ENCODE data around the gene ATP5F1D. TPM values are rescaled to one million over a fixed set of nuclear protein-coding genes. Genes with fewer than 3 reads are reported as not detected.

The ATP5F1D gene
- total and polyA plus RNA-seq, 4 donors, result 17.4 to 219 (median 144) TPM

DNA sequence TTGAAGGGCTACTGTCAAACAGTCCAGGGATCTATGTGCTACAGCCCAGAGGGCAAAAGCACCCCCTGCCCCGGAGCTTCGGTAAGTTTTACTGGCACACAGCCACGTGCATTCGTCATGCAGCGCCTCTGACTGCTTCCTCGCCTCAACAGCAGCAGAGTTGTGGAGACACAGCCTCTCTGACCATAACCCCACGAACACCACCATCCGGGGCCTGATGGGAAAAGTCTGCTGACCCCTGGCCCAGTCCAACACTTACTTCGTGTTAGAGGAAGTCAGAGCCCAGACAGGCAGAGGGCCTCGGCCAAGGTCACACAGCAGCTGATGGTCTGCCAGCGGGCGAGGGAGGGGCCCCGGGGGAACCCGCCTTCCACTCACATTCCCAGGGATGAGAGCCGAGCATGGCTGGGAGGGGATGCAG lies 8.9 kb upstream of the ATP5F1D start:
- DNase-seq (ENCODE audit: low read depth in 4 of 6, low spot score in 6 of 6), result no peak
- H3K36me3 ChIP-seq (ENCODE audit: control insufficient read depth, insufficient read depth, low read length), result peaks cover 79% of the 10 kb centered on the region
- H3K27me3 ChIP-seq (ENCODE audit: control insufficient read depth, insufficient read depth, low read length), result no peaks in the 10 kb centered on the region
- H3K9me3 ChIP-seq (ENCODE audit: control insufficient read depth, insufficient read depth, low read length), result no peaks in the 10 kb centered on the region
- H3K4me3 ChIP-seq (ENCODE audit: low read depth, low read length), result no peak overlapping the region
- H3K27ac ChIP-seq (ENCODE audit: low read depth, low read length), result no peak overlapping the region
- H3K4me1 ChIP-seq (ENCODE audit: control insufficient read depth, insufficient read depth, low read length), result peaks cover 31% of the 10 kb centered on the region
- 55% methylated on average over 7 of the region's 15 CpGs for WGBS (ENCODE audit: insufficient coverage)

DNA sequence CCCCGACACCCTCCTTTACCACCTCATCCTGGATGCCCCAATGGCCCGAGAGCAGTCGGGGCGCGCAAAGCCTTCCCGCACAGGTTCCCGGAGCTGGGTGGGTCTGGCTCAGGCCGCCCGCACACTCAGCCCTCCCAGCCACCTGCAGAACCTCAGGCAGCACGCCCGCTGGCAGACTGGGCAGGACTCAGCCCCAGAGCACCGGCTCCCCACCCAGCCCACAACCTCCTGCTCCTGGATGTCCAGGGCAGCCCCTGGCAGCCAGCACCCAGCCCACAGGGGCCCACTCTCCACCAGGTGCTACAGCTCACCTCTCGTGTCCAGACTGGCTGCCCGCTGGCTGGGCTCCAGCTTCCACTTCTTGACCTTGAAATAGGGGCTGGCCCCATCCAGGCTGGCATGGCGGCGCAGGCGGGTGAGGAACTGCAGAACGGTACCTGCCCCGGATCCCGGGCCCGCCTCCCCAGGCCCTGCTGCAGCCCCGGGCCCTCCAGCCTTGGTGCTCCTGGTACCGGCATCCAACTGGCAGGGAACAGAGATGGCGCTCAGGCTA lies 8.4 kb upstream of the ATP5F1D start:
- peaks cover 74% of the 10 kb centered on the region for H3K36me3 ChIP-seq (ENCODE audit: control insufficient read depth, insufficient read depth, low read length)
- H3K27me3 ChIP-seq (ENCODE audit: control insufficient read depth, insufficient read depth, low read length), result no peaks in the 10 kb centered on the region
- no peak for DNase-seq (ENCODE audit: low read depth in 4 of 6, low spot score in 6 of 6)
- no peak overlapping the region for H3K4me3 ChIP-seq (ENCODE audit: low read depth, low read length)
- H3K27ac ChIP-seq (ENCODE audit: low read depth, low read length), result no peak overlapping the region
- no peaks in the 10 kb centered on the region for H3K9me3 ChIP-seq (ENCODE audit: control insufficient read depth, insufficient read depth, low read length)
- H3K4me1 ChIP-seq (ENCODE audit: control insufficient read depth, insufficient read depth, low read length), result peaks cover 34% of the 10 kb centered on the region
- 93% methylated on average over 23 of the region's 24 CpGs for WGBS (ENCODE audit: insufficient coverage)

DNA sequence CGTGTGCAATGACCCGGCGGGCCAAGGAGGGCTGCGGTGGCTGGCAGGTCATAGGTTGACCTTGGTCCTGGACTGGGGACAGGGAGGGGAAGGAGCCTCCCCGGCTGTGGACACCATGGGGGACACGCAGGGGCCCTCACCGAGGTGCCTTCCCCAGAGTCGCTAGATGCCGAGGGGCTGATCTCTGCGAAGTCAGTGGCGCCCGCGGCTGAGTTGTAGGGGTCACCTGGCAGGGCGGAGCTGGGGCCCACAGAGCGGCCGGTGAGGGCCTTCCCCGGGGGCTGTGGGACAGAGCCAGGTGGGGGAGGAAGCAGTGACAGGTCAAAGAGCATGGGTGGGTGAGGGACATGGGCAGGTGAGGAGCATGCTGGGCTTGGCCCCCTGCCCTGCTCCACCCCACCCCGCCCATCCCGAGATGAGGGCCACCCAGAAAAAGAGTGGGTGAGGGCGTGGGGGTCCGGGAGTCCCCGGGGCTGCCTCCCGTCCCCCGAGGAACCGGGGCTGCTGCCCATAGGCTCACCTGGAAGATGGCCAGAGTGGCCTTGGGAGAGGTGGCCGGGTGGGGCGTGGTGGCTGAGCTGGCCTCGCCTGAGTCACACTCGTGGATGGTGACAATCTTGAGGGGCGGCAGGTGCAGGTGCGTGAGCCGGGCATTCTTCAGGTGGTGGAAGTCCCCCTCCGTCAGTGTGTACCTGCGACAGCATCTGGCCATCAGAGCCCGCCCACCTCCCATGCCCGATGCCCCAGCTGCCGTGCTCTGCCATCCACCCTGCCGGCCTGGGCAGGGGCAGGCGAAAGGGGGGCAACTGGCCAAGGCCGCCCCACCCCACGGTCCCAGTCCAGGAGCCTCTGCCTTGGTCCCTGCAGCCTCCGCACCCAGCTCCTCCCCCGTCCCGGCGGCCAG lies 7.2 kb upstream of the ATP5F1D start:
- 93% methylated on average over 42 of the region's 45 CpGs for WGBS (ENCODE audit: insufficient coverage)
- DNase-seq (ENCODE audit: low read depth in 4 of 6, low spot score in 6 of 6), result no peak
- no peak overlapping the region for H3K27ac ChIP-seq (ENCODE audit: low read depth, low read length)
- peaks cover 67% of the 10 kb centered on the region for H3K36me3 ChIP-seq (ENCODE audit: control insufficient read depth, insufficient read depth, low read length)
- H3K4me1 ChIP-seq (ENCODE audit: control insufficient read depth, insufficient read depth, low read length), result peaks cover 45% of the 10 kb centered on the region
- H3K27me3 ChIP-seq (ENCODE audit: control insufficient read depth, insufficient read depth, low read length), result no peaks in the 10 kb centered on the region
- H3K9me3 ChIP-seq (ENCODE audit: control insufficient read depth, insufficient read depth, low read length), result no peaks in the 10 kb centered on the region
- H3K4me3 ChIP-seq (ENCODE audit: low read depth, low read length), result no peak overlapping the region

DNA sequence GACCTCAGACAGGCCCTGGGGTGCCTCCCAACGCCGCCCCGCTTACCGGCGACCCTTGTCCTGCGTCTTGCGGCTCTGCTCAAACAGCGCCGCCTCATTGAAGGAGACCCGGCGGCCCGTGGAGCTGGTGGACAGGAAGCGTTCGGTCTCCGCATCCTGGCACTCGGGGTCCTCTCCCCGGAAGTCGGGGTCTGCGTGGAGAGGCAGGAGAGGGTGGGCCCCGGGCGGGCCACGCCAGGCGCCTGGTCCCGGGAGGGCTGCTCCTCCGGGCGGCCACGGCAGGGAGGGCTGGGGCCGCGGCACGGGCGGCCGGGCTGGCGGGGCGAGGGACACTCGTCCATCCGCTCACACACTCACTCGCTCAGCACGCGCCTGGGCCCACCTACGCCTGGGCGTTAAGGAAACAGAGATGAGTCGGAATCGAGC lies 6.6 kb upstream of the ATP5F1D start:
- Histone ChIP-seq H3K27ac (ENCODE audit: low read depth, low read length) (no peak overlapping the region), H3K36me3 (ENCODE audit: control insufficient read depth, insufficient read depth, low read length) (peaks cover 65% of the 10 kb centered on the region), H3K9me3 (ENCODE audit: control insufficient read depth, insufficient read depth, low read length) (no peaks in the 10 kb centered on the region), H3K4me1 (ENCODE audit: control insufficient read depth, insufficient read depth, low read length) (peaks cover 52% of the 10 kb centered on the region), H3K4me3 (ENCODE audit: low read depth, low read length) (no peak overlapping the region), H3K27me3 (ENCODE audit: control insufficient read depth, insufficient read depth, low read length) (no peaks in the 10 kb centered on the region)
- WGBS (ENCODE audit: insufficient coverage), result 95% methylated on average over 43 of the region's 43 CpGs
- no peak for DNase-seq (ENCODE audit: low read depth in 4 of 6, low spot score in 6 of 6)

DNA sequence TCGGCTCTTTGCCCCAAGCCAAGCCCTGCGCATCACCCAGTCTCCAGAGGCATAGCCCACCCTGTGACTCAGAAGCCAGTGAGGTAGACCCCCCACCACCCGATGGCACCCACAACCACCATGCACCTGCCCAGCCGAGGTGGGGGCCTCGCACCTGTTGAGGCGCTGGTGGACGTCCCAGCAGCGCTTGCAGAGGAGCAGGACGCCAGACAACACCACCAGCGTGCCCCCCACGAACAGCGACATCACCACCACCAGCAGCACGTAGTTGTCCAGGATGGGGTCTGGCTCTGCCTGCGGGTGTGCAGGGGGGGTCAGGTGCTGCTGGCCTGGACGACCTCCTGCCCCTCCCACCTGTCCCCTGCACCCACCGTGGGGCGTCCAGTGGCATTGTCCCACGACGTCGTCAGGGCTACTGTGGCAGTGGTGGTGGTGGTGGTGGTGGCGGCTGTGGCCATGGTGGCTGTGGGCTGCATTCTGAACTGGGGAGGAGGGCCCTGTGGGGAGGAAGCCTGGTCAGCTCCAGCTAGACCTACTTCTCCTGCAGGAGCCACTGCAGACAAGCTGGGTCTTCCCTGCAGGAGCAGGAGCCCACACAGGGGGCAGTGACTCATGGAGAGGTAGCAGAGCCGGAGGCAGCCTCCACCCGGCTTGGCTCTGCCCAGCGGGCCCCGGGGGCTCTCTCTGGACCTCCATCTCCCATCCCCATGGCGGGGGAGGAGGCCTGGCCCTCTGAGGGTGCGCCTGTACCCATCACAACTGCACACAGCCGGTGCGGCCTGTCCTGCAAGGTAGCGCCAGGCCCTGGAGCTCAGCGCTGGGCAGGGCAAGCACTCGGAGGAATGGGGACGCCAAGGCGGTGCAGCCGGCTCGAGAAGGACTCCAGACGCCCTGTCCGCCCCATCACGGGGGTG lies 5.7 kb upstream of the ATP5F1D start:
- H3K27ac ChIP-seq (ENCODE audit: low read depth, low read length), result peak overlapping the region; percentile 67
- whole genome bisulfite sequencing (ENCODE audit: insufficient coverage), result 44% methylated on average over 24 of the region's 39 CpGs
- peak overlapping the region; percentile 45 for H3K4me3 ChIP-seq (ENCODE audit: low read depth, low read length)
- no peak for DNase-seq (ENCODE audit: low read depth in 4 of 6, low spot score in 6 of 6)
- H3K36me3 ChIP-seq (ENCODE audit: control insufficient read depth, insufficient read depth, low read length), result peaks cover 56% of the 10 kb centered on the region
- H3K27me3 ChIP-seq (ENCODE audit: control insufficient read depth, insufficient read depth, low read length), result no peaks in the 10 kb centered on the region
- peaks cover 58% of the 10 kb centered on the region for H3K4me1 ChIP-seq (ENCODE audit: control insufficient read depth, insufficient read depth, low read length)
- H3K9me3 ChIP-seq (ENCODE audit: control insufficient read depth, insufficient read depth, low read length), result no peaks in the 10 kb centered on the region

DNA sequence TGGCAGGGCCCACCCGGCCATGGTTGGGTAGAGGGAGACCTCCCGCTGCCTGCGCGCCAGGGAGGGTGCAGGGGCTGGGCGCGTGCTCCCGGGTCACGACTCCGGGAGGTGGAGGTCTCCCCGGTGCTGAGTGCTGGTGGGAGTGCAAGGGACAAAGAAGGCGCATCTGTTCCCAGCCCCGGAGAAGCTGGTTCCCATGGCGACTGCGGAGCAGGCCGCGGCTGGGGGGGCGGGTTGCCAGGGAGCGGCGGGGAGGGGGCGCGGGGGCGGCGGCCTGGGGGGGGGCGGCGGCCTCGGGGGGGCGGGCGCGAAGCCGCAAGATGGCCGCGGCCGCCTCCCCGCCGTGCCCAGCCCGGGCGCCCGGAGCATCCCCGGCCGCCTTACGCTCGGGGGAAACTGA lies 5.0 kb upstream of the ATP5F1D start:
- 2% methylated on average over 38 of the region's 42 CpGs for WGBS (ENCODE audit: insufficient coverage)

DNA sequence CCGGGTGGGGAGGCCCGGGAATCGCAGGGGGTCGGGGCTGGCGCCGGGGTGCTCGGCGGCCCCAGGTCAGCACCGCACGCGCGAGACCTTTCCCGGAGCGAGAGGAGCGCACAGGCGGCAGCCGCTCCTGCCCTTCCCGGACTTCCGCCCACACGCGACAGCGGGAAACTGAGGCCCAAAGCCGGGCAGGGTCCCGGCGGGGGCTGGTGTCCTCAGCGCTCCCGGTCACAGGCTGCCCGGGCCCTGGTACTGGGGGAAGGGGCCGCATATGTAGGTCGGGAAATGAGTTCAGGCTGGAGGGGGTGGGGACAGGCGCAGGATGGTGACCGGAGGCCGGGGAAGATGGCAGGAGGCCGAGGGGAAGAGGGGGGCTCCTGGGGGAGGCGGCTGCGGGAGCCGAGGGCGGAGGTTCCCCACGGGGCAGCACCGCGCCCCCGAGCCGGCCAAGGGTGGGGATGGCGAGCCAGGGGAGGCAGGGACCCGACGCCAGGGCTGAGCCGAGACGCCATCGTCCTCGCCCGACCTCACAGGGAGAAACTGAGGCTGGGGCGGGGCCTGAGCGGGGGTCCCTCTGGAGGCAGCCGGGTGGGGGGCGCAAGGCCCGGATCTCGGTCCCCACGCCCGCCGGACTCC lies 4.4 kb upstream of the ATP5F1D start:
- WGBS (ENCODE audit: insufficient coverage), result under 1% methylated on average over 60 of the region's 60 CpGs
- Histone ChIP-seq H3K27ac (ENCODE audit: low read depth, low read length) (peak overlapping the region; percentile 52), H3K36me3 (ENCODE audit: control insufficient read depth, insufficient read depth, low read length) (peaks cover 44% of the 10 kb centered on the region), H3K27me3 (ENCODE audit: control insufficient read depth, insufficient read depth, low read length) (no peaks in the 10 kb centered on the region), H3K4me3 (ENCODE audit: low read depth, low read length) (peak overlapping the region; percentile 64), H3K4me1 (ENCODE audit: control insufficient read depth, insufficient read depth, low read length) (peaks cover 67% of the 10 kb centered on the region), H3K9me3 (ENCODE audit: control insufficient read depth, insufficient read depth, low read length) (no peaks in the 10 kb centered on the region)
- peak in 2 of 6 donors; percentile 68 to 75 for DNase-seq (ENCODE audit: low read depth in 4 of 6, low spot score in 6 of 6)

More for the DNA sequence above, 5.0 kb upstream of the ATP5F1D start:
- Histone ChIP-seq H3K36me3 (ENCODE audit: control insufficient read depth, insufficient read depth, low read length) (peaks cover 49% of the 10 kb centered on the region), H3K9me3 (ENCODE audit: control insufficient read depth, insufficient read depth, low read length) (no peaks in the 10 kb centered on the region), H3K27me3 (ENCODE audit: control insufficient read depth, insufficient read depth, low read length) (no peaks in the 10 kb centered on the region), H3K4me3 (ENCODE audit: low read depth, low read length) (peak overlapping the region; percentile 45), H3K4me1 (ENCODE audit: control insufficient read depth, insufficient read depth, low read length) (peaks cover 65% of the 10 kb centered on the region), H3K27ac (ENCODE audit: low read depth, low read length) (peak overlapping the region; percentile 67)
- peak in 2 of 6 donors; percentile 73 to 78 for DNase-seq (ENCODE audit: low read depth in 4 of 6, low spot score in 6 of 6)

DNA sequence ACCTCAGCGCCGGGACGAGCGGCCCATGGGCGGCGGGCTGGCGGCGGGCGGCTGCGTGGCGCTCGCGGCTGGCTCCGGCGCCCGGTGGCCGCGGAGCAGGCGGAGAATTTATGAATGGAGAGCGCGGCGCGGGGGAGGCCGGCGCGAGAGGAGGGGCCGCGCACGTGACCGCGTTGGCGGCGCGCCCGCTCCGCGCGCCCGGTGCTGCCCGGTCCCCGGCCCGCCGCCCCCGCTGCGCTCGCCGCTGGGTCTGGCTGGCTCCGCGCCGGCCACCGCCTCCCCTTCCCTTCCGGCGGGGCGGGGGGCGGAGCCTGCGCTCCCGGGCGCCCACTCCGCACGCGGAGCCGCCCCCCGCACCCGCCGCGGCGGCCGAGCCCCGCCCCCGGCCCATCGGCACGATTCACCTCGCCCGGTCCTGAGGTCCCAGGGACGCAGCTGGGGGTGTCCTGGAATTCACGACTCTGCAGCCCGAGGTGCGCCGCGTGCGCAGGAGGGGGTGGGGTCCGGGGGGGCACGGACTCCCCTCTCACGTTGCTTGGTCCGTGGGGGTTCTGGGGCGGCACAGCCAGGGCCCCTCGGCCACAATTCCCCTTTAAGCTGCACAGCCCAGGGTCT lies 3.7 kb upstream of the ATP5F1D start, which contains the start of gene CBARP:
Gene CBARP, minus strand, starts transcription at position 252 of the 615 bp plus-strand sequence. CDS start 1,905 bp downstream, outside the sequence.
- under 1% methylated on average over 87 of the region's 87 CpGs for WGBS (ENCODE audit: insufficient coverage)
- Histone ChIP-seq H3K4me3 (ENCODE audit: low read depth, low read length) (peak within 1 kb of the TSS; percentile 64), H3K4me1 (ENCODE audit: control insufficient read depth, insufficient read depth, low read length) (peaks cover 68% of the 10 kb centered on the region), H3K27me3 (ENCODE audit: control insufficient read depth, insufficient read depth, low read length) (no peaks in the 10 kb centered on the region), H3K27ac (ENCODE audit: low read depth, low read length) (peak within 1 kb of the TSS; percentile 84), H3K9me3 (ENCODE audit: control insufficient read depth, insufficient read depth, low read length) (no peaks in the 10 kb centered on the region), H3K36me3 (ENCODE audit: control insufficient read depth, insufficient read depth, low read length) (peaks cover 40% of the 10 kb centered on the region)
- DNase-seq (ENCODE audit: low read depth in 4 of 6, low spot score in 6 of 6), result peak in 2 of 6 donors; percentile 85 to 86
